Endothelial cell of umbilical vein (primary cell): ENCODE results near the gene ZFP30. TPM values are rescaled to one million over a fixed set of nuclear protein-coding genes. Genes with fewer than 3 reads are reported as not detected.
"Not testable (repeated sequence)": the region's sequence is repeated elsewhere in the genome, so short reads cannot be mapped to it uniquely, and the experiment has no call there.

Source experiments
- BruUV-seq: library from RNA; stranded (reverse); fragments of 400-500 nt; replicated peaks from 2 replicates; lab custom pipeline; 2021; lab: Mats Ljungman, UMichigan
- CTCF ChIA-PET: fragments of 300-600, 350-600 bp; sonication (Branson Sonifier 250); formaldehyde crosslinking; loops from one replicate; lab custom pipeline; 2021; ENCODE audit warnings: antibody characterized with exemption, inconsistent platforms; lab: Charles Lee
- POLR2A ChIA-PET: fragments of 300-600, 350-600 bp; sonication (Branson Sonifier 250); formaldehyde crosslinking; loops from one replicate; lab custom pipeline; 2021; ENCODE audit warnings: antibody characterized with exemption, inconsistent platforms; lab: Charles Lee
- DNase-seq: peaks from one replicate; pipeline ENCODE4 v3.0.0-alpha.2; 2011; ENCODE audit warnings: low read depth, low spot score
- FAIRE-seq: peaks from 2 replicates; lab custom pipeline; 2011; peaks lifted over from hg19 to GRCh38; lab: Jason Lieb, UNC
- H2AFZ ChIP-seq: 2 replicates; pipeline ENCODE4 v1.6.0; 2012; ENCODE audit warnings: low read depth, low read length, control low read depth, inconsistent platforms
- H3K27ac ChIP-seq: 2 replicates; pipeline ENCODE4 v1.5.1; 2011; ENCODE audit warnings: low read depth, mild to moderate bottlenecking, control low read depth, low read length, moderate library complexity; ENCODE audit not compliant: insufficient read depth
- H3K27me3 ChIP-seq, 2 experiments: 2 replicates each; pipeline versions ENCODE4 v1.6.0 to v1.6.1; 2011; ENCODE audit warnings: low read length in 2 of 2, mixed read lengths in 1 of 2; ENCODE audit not compliant: control insufficient read depth in 2 of 2, insufficient read depth in 2 of 2
- H3K36me3 ChIP-seq, 2 experiments: 2 replicates in 1 of 2; 3 replicates in 1 of 2; pipeline ENCODE4 v1.5.1; 2011; ENCODE audit warnings: low read length in 2 of 2, mild to moderate bottlenecking in 1 of 2, moderate library complexity in 1 of 2; ENCODE audit not compliant: control insufficient read depth in 2 of 2, insufficient read depth in 2 of 2; ENCODE audit errors: extremely low read depth in 1 of 2
- H3K4me1 ChIP-seq: 3 replicates; pipeline ENCODE4 v1.5.1; 2011; ENCODE audit warnings: mild to moderate bottlenecking, low read length; ENCODE audit not compliant: control insufficient read depth, insufficient read depth; ENCODE audit errors: extremely low read depth
- H3K4me2 ChIP-seq: 2 replicates; pipeline ENCODE4 v1.6.1; 2011; ENCODE audit warnings: low read length, control low read depth, mixed read lengths; ENCODE audit not compliant: insufficient read depth
- H3K4me3 ChIP-seq, 3 experiments: fragments of 200-600 bp in 1 of 3; sonication (generic), shearing (Covaris generic) in 1 of 3; replicated peaks in 1 of 3; 2 replicates each; pipeline ENCODE4 v1.5.1; 2011 to 2016; ENCODE audit warnings: control low read depth in 3 of 3, low read length in 3 of 3, mild to moderate bottlenecking in 2 of 3, inconsistent platforms in 1 of 3, low read depth in 1 of 3, moderate library complexity in 1 of 3; ENCODE audit not compliant: insufficient read depth in 1 of 3
- H3K79me2 ChIP-seq: 2 replicates; pipeline ENCODE4 v1.6.0; 2012; ENCODE audit warnings: low read length, inconsistent platforms; ENCODE audit not compliant: control insufficient read depth, insufficient read depth
- H3K9ac ChIP-seq: replicated peaks from 2 replicates; pipeline ENCODE3; 2011; ENCODE audit warnings: low read length, control low read depth; ENCODE audit not compliant: insufficient read depth; ENCODE audit errors: extremely low read depth
- H3K9me1 ChIP-seq: replicated peaks from 3 replicates; pipeline ENCODE4 v1.6.0; 2011; ENCODE audit warnings: mild to moderate bottlenecking, low read length; ENCODE audit not compliant: control insufficient read depth, insufficient read depth; ENCODE audit errors: extremely low read depth
- H3K9me3 ChIP-seq: replicated peaks from 2 replicates; pipeline ENCODE4 v1.5.1; 2012; ENCODE audit warnings: low read length, inconsistent platforms; ENCODE audit not compliant: control insufficient read depth, insufficient read depth
- H4K20me1 ChIP-seq: replicated peaks from 2 replicates; pipeline ENCODE3; 2011; ENCODE audit warnings: mild to moderate bottlenecking, low read length; ENCODE audit not compliant: control insufficient read depth, insufficient read depth; ENCODE audit errors: extremely low read depth
- CTCF ChIP-seq, 2 donors: IDR thresholded peaks; 1 replicate in 1 of 2; 2 replicates in 1 of 2; pipeline ENCODE4 v1.5.1; 2011; ENCODE audit warnings: low read length in 2 of 2, mild to moderate bottlenecking in 2 of 2, moderate library complexity in 2 of 2, control low read depth in 1 of 2, inconsistent platforms in 1 of 2, low read depth in 1 of 2; ENCODE audit not compliant: insufficient read depth in 1 of 2; ENCODE audit errors: extremely low read depth in 1 of 2
- EZH2 ChIP-seq: IDR thresholded peaks from 2 replicates; pipeline ENCODE4 v1.6.1; 2012; ENCODE audit warnings: borderline replicate concordance, low read depth, mild to moderate bottlenecking, moderate library complexity, low read length, inconsistent platforms; ENCODE audit not compliant: severe bottlenecking
- FOS ChIP-seq: IDR thresholded peaks from 2 replicates; pipeline ENCODE4 v1.6.1; 2011; ENCODE audit warnings: mild to moderate bottlenecking, low read length, moderate library complexity, borderline replicate concordance; ENCODE audit not compliant: insufficient read depth
- GATA2 ChIP-seq: IDR thresholded peaks from 2 replicates; pipeline ENCODE4 v1.7.0; 2011; ENCODE audit warnings: low read depth, mild to moderate bottlenecking, moderate library complexity, mixed read lengths, low read length; ENCODE audit not compliant: insufficient read length, insufficient read depth
- JUN ChIP-seq: IDR thresholded peaks from 2 replicates; pipeline ENCODE4 v1.6.1; 2011; ENCODE audit warnings: borderline replicate concordance, low read depth; ENCODE audit not compliant: insufficient read length, insufficient read depth
- MAX ChIP-seq: IDR thresholded peaks from 2 replicates; pipeline ENCODE4 v1.6.1; 2011; ENCODE audit not compliant: insufficient read depth, insufficient read length
- MYC ChIP-seq: IDR thresholded peaks from one replicate; pipeline ENCODE4 v1.6.1; 2011; ENCODE audit warnings: mild to moderate bottlenecking, low read depth, low read length
- POLR2A ChIP-seq: IDR thresholded peaks from 2 replicates; pipeline ENCODE4 v1.6.1; 2012; ENCODE audit warnings: low read depth, mild to moderate bottlenecking, control low read depth, low read length
- POLR2AphosphoS5 ChIP-seq: IDR thresholded peaks from 2 replicates; pipeline ENCODE4 v1.6.1; 2012; ENCODE audit warnings: low read depth, mild to moderate bottlenecking, control low read depth, low read length, moderate library complexity; ENCODE audit not compliant: insufficient read depth
- dilution Hi-C: fragments of 300-500 bp; cut with MboI; formaldehyde crosslinking; loops from one replicate; pipeline ENCODE4 v1.15.0; 2019; ENCODE audit warnings: low sequenced_read_pairs; ENCODE audit not compliant: extremely low pct_ligation_motif_present
- intact Hi-C: fragments of 100-400 bp; cut with micrococcal nuclease; formaldehyde crosslinking; loops from one replicate; pipeline ENCODE4 v1.10.0; 2022
- polyA plus RNA-seq, 4 experiments: library from polyadenylated mRNA; depleted of rRNA in 3 of 4; stranded (reverse) in 3 of 4; unstranded in 1 of 4; fragments of >200 nt; gene quantifications; 2 replicates each; pipeline versions ENCODE4 v1.2.1 to v1.2.3, GENCODE V29; 2011 to 2012; ENCODE audit warnings: missing spikeins in 1 of 4
- total RNA-seq: library from RNA; stranded (reverse); gene quantifications from 2 replicates; pipeline ENCODE4 v1.2.3, GENCODE V29; 2021

The ZFP30 gene
- total and polyA plus RNA-seq, 2 donors (not counting 3 experiments of a cell fraction or from before 2014, with no cell fraction given) = 1.6 to 7.6 TPM

- ChIA-PET CTCF (no interaction called here), POLR2A (no interaction called here)
- no peak overlapping the region for H2AFZ ChIP-seq
- no peaks in the 10 kb centered on the region for H4K20me1 ChIP-seq
- no peak overlapping the region for H3K4me2 ChIP-seq
- no peak overlapping the region for H3K4me3 ChIP-seq
- no peaks in the 10 kb centered on the region for H3K36me3 ChIP-seq
- H3K9ac ChIP-seq = no peak overlapping the region
- no peaks in the 10 kb centered on the region for H3K79me2 ChIP-seq
- intact Hi-C loops = no loop called here
- no peaks in the 10 kb centered on the region for H3K4me1 ChIP-seq
- dilution Hi-C loops = no loop called here
- TF ChIP-seq POLR2A (no peak), FOS (no peak), MAX (no peak), CTCF (IDR thresholded peaks at IDR 0.05; ENCODE audit: extremely low read depth in 1 of 2, insufficient read depth in 1 of 2, low read depth in 1 of 2, low read length in 2 of 2) (no peak), GATA2 (no peak), MYC (no peak), POLR2AphosphoS5 (no peak), EZH2 (no peak), JUN (no peak)
- DNase-seq = no peak
- peaks cover 7% of the 10 kb centered on the region for H3K9me3 ChIP-seq
- no peaks in the 10 kb centered on the region for H3K27me3 ChIP-seq
- no peak overlapping the region for H3K27ac ChIP-seq
- FAIRE-seq = no peak
- no peaks in the 10 kb centered on the region for H3K9me1 ChIP-seq
- BruUV-seq = no TSS peak
Measured at GRCh38 chr19:37669450-37669914, 14.2 kb upstream of the ZFP30 start.

- H3K9ac ChIP-seq, H3K27ac ChIP-seq, H4K20me1 ChIP-seq, BruUV-seq, POLR2A ChIA-PET, CTCF ChIA-PET, H3K4me2 ChIP-seq, H3K9me1 ChIP-seq, H2AFZ ChIP-seq, H3K36me3 ChIP-seq, FAIRE-seq, dilution Hi-C loops, H3K27me3 ChIP-seq, H3K4me3 ChIP-seq, H3K9me3 ChIP-seq, DNase-seq: not testable (repeated sequence)
- peaks cover 16% of the 10 kb centered on the region for H3K79me2 ChIP-seq
- peaks cover 14% of the 10 kb centered on the region for H3K4me1 ChIP-seq
- intact Hi-C loops = loop anchor here (10.0 kb wide), 1 partner anchor 342 kb away; no protein-coding TSS in a partner anchor
Measured at GRCh38 chr19:37657157-37657556, 1.9 kb upstream of the ZFP30 start.
